Activated B cell treated with CpG ODN at 0.5 μM for 24 hours (primary cell): ENCODE results near the gene FABP7. TPM values are rescaled to one million over a fixed set of nuclear protein-coding genes. Genes with fewer than 3 reads are reported as not detected.

Experiments
- ATAC-seq: fragments of 200-7000 bp; cut with Tn5 transposase; one replicate; pipeline ENCODE4 v1.10.0; 2021; ENCODE audit warnings: low read depth, mild to moderate bottlenecking, moderate library complexity
- CTCF ChIA-PET: fragments of 350-600 bp; sonication (Branson Sonifier 250); formaldehyde crosslinking; loops from one replicate; lab custom pipeline; 2021; ENCODE audit warnings: antibody characterized with exemption; lab: Charles Lee
- POLR2A ChIA-PET: fragments of 350-600 bp; sonication (Branson Sonifier 250); formaldehyde crosslinking; loops from one replicate; lab custom pipeline; 2021; ENCODE audit warnings: antibody characterized with exemption; lab: Charles Lee
- DNase-seq: peaks from one replicate; pipeline ENCODE4 v3.0.0; 2022
- H3K27ac Mint-ChIP-seq: one replicate; pipeline ENCODE4 v1.8.0; 2020; ENCODE audit warnings: mixed read lengths
- H3K27me3 Mint-ChIP-seq: one replicate; pipeline ENCODE4 v1.8.0; 2021; ENCODE audit warnings: mixed read lengths
- H3K36me3 Mint-ChIP-seq: one replicate; pipeline ENCODE4 v1.8.0; 2021; ENCODE audit warnings: low read depth, mixed read lengths
- H3K4me1 Mint-ChIP-seq: one replicate; pipeline ENCODE4 v1.8.0; 2021; ENCODE audit warnings: mixed read lengths
- H3K4me3 Mint-ChIP-seq: one replicate; pipeline ENCODE4 v1.8.0; 2020; ENCODE audit warnings: mild to moderate bottlenecking, mixed read lengths
- H3K9me3 Mint-ChIP-seq: one replicate; pipeline ENCODE4 v1.8.0; 2020; ENCODE audit warnings: mixed read lengths
- CTCF ChIP-seq: fragments of 200-600 bp; IDR thresholded peaks from one replicate; pipeline ENCODE4 v1.8.0; 2022; ENCODE audit warnings: antibody characterized with exemption, mild to moderate bottlenecking
- intact Hi-C: fragments of 100-400 bp; cut with micrococcal nuclease; formaldehyde crosslinking; loops from one replicate; pipeline ENCODE4 v1.15.1; 2024
- total RNA-seq: library from RNA; stranded (reverse); gene quantifications from 2 replicates; pipeline ENCODE4 v1.2.3, GENCODE V29; 2022

The FABP7 gene
- total RNA-seq, 1 donor from 2014 or later = not detected

GRCh38 chr6:122825163-122825562 lies 45.6 kb downstream of the FABP7 start:
- TF ChIP-seq CTCF = no peak
- no peak for DNase-seq
- no peak for ATAC-seq
- intact Hi-C loops = no loop called here
- H3K27me3 Mint-ChIP-seq = no peaks in the 10 kb centered on the region
- H3K4me1 Mint-ChIP-seq = no peaks in the 10 kb centered on the region
- no peaks in the 10 kb centered on the region for H3K9me3 Mint-ChIP-seq
- no peaks in the 10 kb centered on the region for H3K36me3 Mint-ChIP-seq
- no peak overlapping the region for H3K4me3 Mint-ChIP-seq
- POLR2A ChIA-PET = no interaction called here
- no peak overlapping the region for H3K27ac Mint-ChIP-seq
- CTCF ChIA-PET = no interaction called here

DNA sequence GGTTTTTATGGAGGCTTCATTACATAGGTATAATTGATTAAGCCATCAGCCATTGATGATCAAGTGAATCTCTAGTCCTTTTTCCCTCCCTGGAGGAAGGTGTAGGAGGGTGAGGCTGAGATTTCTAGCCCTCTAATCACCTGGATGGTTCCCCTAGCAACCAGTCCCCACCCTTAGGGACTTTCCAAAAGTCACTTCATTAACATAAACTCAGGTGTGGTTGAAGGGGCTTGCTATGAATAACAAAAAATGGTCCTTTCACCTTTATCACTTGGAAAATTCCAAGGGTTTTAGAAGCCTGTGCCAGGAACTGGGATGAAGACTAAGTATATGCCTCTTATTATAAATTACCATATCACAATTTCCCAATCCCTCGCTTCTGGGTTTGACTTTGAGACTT lies 49.9 kb downstream of the FABP7 start:
- no peak for TF ChIP-seq CTCF
- ATAC-seq = no peak
- Mint-ChIP-seq H3K36me3 (no peaks in the 10 kb centered on the region), H3K27me3 (no peaks in the 10 kb centered on the region), H3K4me1 (no peaks in the 10 kb centered on the region), H3K27ac (no peak overlapping the region), H3K9me3 (no peaks in the 10 kb centered on the region), H3K4me3 (no peak overlapping the region)
- DNase-seq = no peak
- intact Hi-C loops = no loop called here
- ChIA-PET POLR2A (no interaction called here), CTCF (interaction anchor here (1.3 kb wide), 1 partner anchor 9 kb away, joined by 4 read pairs; no protein-coding TSS in a partner anchor)

DNA sequence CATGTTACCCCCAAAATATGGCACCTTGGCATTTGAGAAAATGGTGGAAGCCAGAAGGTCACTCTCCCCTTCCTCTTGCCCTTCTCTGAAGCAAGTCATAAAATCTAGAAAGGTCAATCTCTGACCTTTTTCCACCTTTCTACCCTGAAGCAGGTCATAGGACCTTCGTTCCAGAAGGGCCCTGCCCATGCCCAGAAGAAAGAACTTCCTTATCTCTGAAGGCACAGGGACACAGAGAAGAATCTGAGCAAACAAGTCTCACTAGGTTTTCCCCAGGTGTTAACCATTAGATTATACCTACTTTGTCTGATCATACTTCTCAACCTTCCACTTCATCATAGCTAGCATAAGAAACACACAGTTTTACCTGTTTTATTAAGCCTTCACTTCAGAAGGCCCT lies 52.0 kb downstream of the FABP7 start:
- POLR2A ChIA-PET = no interaction called here
- CTCF ChIA-PET = interaction anchor here (1.9 kb wide), 1 partner anchor 8 kb away, joined by 5 read pairs; no protein-coding TSS in a partner anchor
- H3K9me3 Mint-ChIP-seq = no peaks in the 10 kb centered on the region
- DNase-seq = no peak
- no peak overlapping the region for H3K27ac Mint-ChIP-seq
- peaks cover 2% of the 10 kb centered on the region for H3K27me3 Mint-ChIP-seq
- no peak for TF ChIP-seq CTCF
- no peaks in the 10 kb centered on the region for H3K4me1 Mint-ChIP-seq
- no peaks in the 10 kb centered on the region for H3K36me3 Mint-ChIP-seq
- no peak for ATAC-seq
- H3K4me3 Mint-ChIP-seq = no peak overlapping the region
- intact Hi-C loops = no loop called here

DNA sequence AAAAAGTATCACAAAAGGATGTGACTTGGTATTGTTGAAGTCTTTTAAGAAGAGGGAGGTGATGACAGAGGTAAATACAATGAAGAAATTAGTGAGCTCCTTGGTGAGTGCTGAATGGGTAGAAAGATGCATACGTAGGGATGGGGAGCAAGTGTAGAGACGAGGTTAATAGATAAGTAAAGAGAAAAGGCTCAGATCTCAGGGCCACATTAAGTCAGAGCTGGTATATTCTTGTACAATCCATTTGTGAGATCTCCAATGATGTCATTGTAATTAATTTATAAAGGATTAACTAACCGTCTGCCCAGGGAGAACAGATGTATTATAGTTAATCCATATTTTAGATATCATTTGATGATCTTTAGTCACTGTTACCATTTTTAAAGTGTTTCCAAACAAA lies 52.9 kb downstream of the FABP7 start:
- Mint-ChIP-seq H3K4me3 (no peak overlapping the region), H3K27me3 (peaks cover 2% of the 10 kb centered on the region), H3K9me3 (no peaks in the 10 kb centered on the region), H3K36me3 (no peaks in the 10 kb centered on the region), H3K4me1 (no peaks in the 10 kb centered on the region), H3K27ac (no peak overlapping the region)
- intact Hi-C loops = no loop called here
- POLR2A ChIA-PET = no interaction called here
- no peak for DNase-seq
- CTCF ChIA-PET = no interaction called here
- TF ChIP-seq CTCF = no peak
- ATAC-seq = no peak

- no peaks in the 10 kb centered on the region for H3K4me1 Mint-ChIP-seq
- H3K27me3 Mint-ChIP-seq = peaks cover 2% of the 10 kb centered on the region
- H3K4me3 Mint-ChIP-seq = no peak overlapping the region
- POLR2A ChIA-PET = no interaction called here
- no peaks in the 10 kb centered on the region for H3K9me3 Mint-ChIP-seq
- DNase-seq (no peak), ATAC-seq (no peak)
- no peak overlapping the region for H3K27ac Mint-ChIP-seq
- no peak for TF ChIP-seq CTCF
- intact Hi-C loops = no loop called here
- CTCF ChIA-PET = no interaction called here
- no peaks in the 10 kb centered on the region for H3K36me3 Mint-ChIP-seq
Measured at GRCh38 chr6:122833021-122833491, 53.5 kb downstream of the FABP7 start.

Other genes starting within 250 kb of the FABP7 start
- gene PKIB, start 169.3 kb upstream of the FABP7 start, total RNA-seq = 0.81 and 1.2 TPM in 2 replicates
- 1.5 and 1.8 TPM in 2 replicates for gene SMPDL3A, start 9.5 kb downstream of the FABP7 start, total RNA-seq
- not detected in 2 replicates for gene CLVS2, start 216.5 kb downstream of the FABP7 start, total RNA-seq